Dendritic cell treated with granulocyte-macrophage colony-stimulating factor and Interleukin-4, amounts not matched to agents 40 ng/mL and 50 ng/mL, for 4 days (primary cell): Measurements from ENCODE around the gene CXCR4.
"Not testable (repeated sequence)": the region's sequence is repeated elsewhere in the genome, so short reads cannot be mapped to it uniquely, and the experiment has no call there.

Source experiments
- H3K27ac Mint-ChIP-seq: one replicate; pipeline ENCODE4 v1.8.0; 2022; ENCODE audit warnings: mild to moderate bottlenecking, mixed read lengths
- H3K27me3 Mint-ChIP-seq: one replicate; pipeline ENCODE4 v1.8.0; 2022; ENCODE audit warnings: mild to moderate bottlenecking, mixed read lengths
- H3K36me3 Mint-ChIP-seq: one replicate; pipeline ENCODE4 v1.8.0; 2022; ENCODE audit warnings: low read depth, mixed read lengths
- H3K4me1 Mint-ChIP-seq: one replicate; pipeline ENCODE4 v1.8.0; 2022; ENCODE audit warnings: low read depth, mixed read lengths
- H3K4me3 Mint-ChIP-seq: one replicate; pipeline ENCODE4 v1.8.0; 2022; ENCODE audit warnings: mild to moderate bottlenecking, moderate library complexity, mixed read lengths
- H3K9me3 Mint-ChIP-seq: one replicate; pipeline ENCODE4 v1.8.0; 2022; ENCODE audit warnings: mixed read lengths
- intact Hi-C: fragments of 100-400 bp; cut with micrococcal nuclease; formaldehyde crosslinking; loops from one replicate; pipeline ENCODE4 v1.15.0; 2022

CXCR4 gene

GRCh38 chr2:136091899-136092298 is 26.1 kb downstream of the CXCR4 start:
- H3K4me3 Mint-ChIP-seq, result no peak overlapping the region
- intact Hi-C loops, result no loop called here
- no peaks in the 10 kb centered on the region for H3K9me3 Mint-ChIP-seq
- H3K36me3 Mint-ChIP-seq, result no peaks in the 10 kb centered on the region
- no peak overlapping the region for H3K27ac Mint-ChIP-seq
- H3K27me3 Mint-ChIP-seq, result peaks cover 2% of the 10 kb centered on the region
- peaks cover 6% of the 10 kb centered on the region for H3K4me1 Mint-ChIP-seq

- H3K27me3 Mint-ChIP-seq, H3K9me3 Mint-ChIP-seq, intact Hi-C loops, H3K27ac Mint-ChIP-seq, H3K36me3 Mint-ChIP-seq, H3K4me3 Mint-ChIP-seq: not testable (repeated sequence)
- H3K4me1 Mint-ChIP-seq, result peaks cover 14% of the 10 kb centered on the region
Measured at GRCh38 chr2:136087901-136088460, 30.0 kb downstream of the CXCR4 start.

- Mint-ChIP-seq H3K9me3 (no peaks in the 10 kb centered on the region), H3K4me1 (peaks cover 13% of the 10 kb centered on the region), H3K27me3 (peaks cover 2% of the 10 kb centered on the region), H3K36me3 (no peaks in the 10 kb centered on the region), H3K27ac (no peak overlapping the region), H3K4me3 (no peak overlapping the region)
- intact Hi-C loops, result no loop called here
Measured at GRCh38 chr2:136086253-136087016, 31.5 kb downstream of the CXCR4 start.

- no peaks in the 10 kb centered on the region for H3K36me3 Mint-ChIP-seq
- no peak overlapping the region for H3K27ac Mint-ChIP-seq
- no peaks in the 10 kb centered on the region for H3K9me3 Mint-ChIP-seq
- H3K4me1 Mint-ChIP-seq, result peaks cover 15% of the 10 kb centered on the region
- H3K4me3 Mint-ChIP-seq, result no peak overlapping the region
- intact Hi-C loops, result no loop called here
- H3K27me3 Mint-ChIP-seq, result peaks cover 2% of the 10 kb centered on the region
Measured at GRCh38 chr2:136085453-136086209, 32.3 kb downstream of the CXCR4 start.

- Mint-ChIP-seq H3K36me3 (no peaks in the 10 kb centered on the region), H3K9me3 (peaks cover 14% of the 10 kb centered on the region), H3K27me3 (no peaks in the 10 kb centered on the region)
Measured at GRCh38 chr2:136081582-136082210, 36.3 kb downstream of the CXCR4 start.

GRCh38 chr2:136080114-136080513 is 37.8 kb downstream of the CXCR4 start:
- H3K27ac Mint-ChIP-seq, result no peak overlapping the region

More at GRCh38 chr2:136081582-136082210, 36.3 kb downstream of the CXCR4 start:
- H3K27ac Mint-ChIP-seq, result no peak overlapping the region
- H3K4me3 Mint-ChIP-seq, result no peak overlapping the region
- H3K4me1 Mint-ChIP-seq, result peaks cover 16% of the 10 kb centered on the region
- intact Hi-C loops, result no loop called here

GRCh38 chr2:136077107-136077506 is 40.8 kb downstream of the CXCR4 start:
- H3K27ac Mint-ChIP-seq, result no peak overlapping the region
- H3K27me3 Mint-ChIP-seq, result no peaks in the 10 kb centered on the region
- peaks cover 27% of the 10 kb centered on the region for H3K9me3 Mint-ChIP-seq
- H3K4me1 Mint-ChIP-seq, result peaks cover 15% of the 10 kb centered on the region
- H3K4me3 Mint-ChIP-seq, result no peak overlapping the region
- H3K36me3 Mint-ChIP-seq, result no peaks in the 10 kb centered on the region
- intact Hi-C loops, result no loop called here

More at GRCh38 chr2:136080114-136080513, 37.8 kb downstream of the CXCR4 start:
- no peaks in the 10 kb centered on the region for H3K27me3 Mint-ChIP-seq
- H3K4me3 Mint-ChIP-seq, result no peak overlapping the region
- no peaks in the 10 kb centered on the region for H3K36me3 Mint-ChIP-seq
- intact Hi-C loops, result no loop called here
- H3K4me1 Mint-ChIP-seq, result peaks cover 15% of the 10 kb centered on the region
- peaks cover 14% of the 10 kb centered on the region for H3K9me3 Mint-ChIP-seq

- intact Hi-C loops, result no loop called here
- Mint-ChIP-seq H3K27me3 (no peaks in the 10 kb centered on the region), H3K4me1 (peaks cover 8% of the 10 kb centered on the region), H3K27ac (no peak overlapping the region), H3K36me3 (no peaks in the 10 kb centered on the region), H3K4me3 (no peak overlapping the region), H3K9me3 (peaks cover 36% of the 10 kb centered on the region)
Measured at GRCh38 chr2:136075476-136075875, 42.5 kb downstream of the CXCR4 start.

- Mint-ChIP-seq H3K36me3 (no peaks in the 10 kb centered on the region), H3K27me3 (no peaks in the 10 kb centered on the region), H3K4me3 (no peak overlapping the region), H3K9me3 (peaks cover 22% of the 10 kb centered on the region), H3K27ac (no peak overlapping the region), H3K4me1 (peaks cover 8% of the 10 kb centered on the region)
- intact Hi-C loops, result no loop called here
Measured at GRCh38 chr2:136072621-136073020, 45.3 kb downstream of the CXCR4 start.

GRCh38 chr2:136071887-136072286 is 46.1 kb downstream of the CXCR4 start:
- H3K27me3 Mint-ChIP-seq, intact Hi-C loops, H3K36me3 Mint-ChIP-seq, H3K4me1 Mint-ChIP-seq, H3K27ac Mint-ChIP-seq, H3K4me3 Mint-ChIP-seq: not testable (repeated sequence)
- peaks cover 22% of the 10 kb centered on the region for H3K9me3 Mint-ChIP-seq

- Mint-ChIP-seq H3K9me3 (peaks cover 22% of the 10 kb centered on the region), H3K4me1 (no peaks in the 10 kb centered on the region), H3K4me3 (no peak overlapping the region), H3K27ac (no peak overlapping the region), H3K27me3 (peaks cover under 1% of the 10 kb centered on the region), H3K36me3 (no peaks in the 10 kb centered on the region)
- intact Hi-C loops, result no loop called here
Measured at GRCh38 chr2:136070913-136071312, 47.0 kb downstream of the CXCR4 start.

GRCh38 chr2:136069773-136070172 is 48.2 kb downstream of the CXCR4 start:
- no peaks in the 10 kb centered on the region for H3K36me3 Mint-ChIP-seq
- peaks cover 5% of the 10 kb centered on the region for H3K27me3 Mint-ChIP-seq
- peaks cover 22% of the 10 kb centered on the region for H3K9me3 Mint-ChIP-seq
- H3K27ac Mint-ChIP-seq, result no peak overlapping the region
- intact Hi-C loops, result no loop called here
- no peak overlapping the region for H3K4me3 Mint-ChIP-seq
- H3K4me1 Mint-ChIP-seq, result peaks cover 6% of the 10 kb centered on the region

GRCh38 chr2:136068581-136069227 is 49.2 kb downstream of the CXCR4 start:
- Mint-ChIP-seq H3K27me3 (peaks cover 5% of the 10 kb centered on the region), H3K36me3 (no peaks in the 10 kb centered on the region), H3K4me3 (no peak overlapping the region), H3K9me3 (peaks cover 21% of the 10 kb centered on the region), H3K27ac (no peak overlapping the region), H3K4me1 (peaks cover 6% of the 10 kb centered on the region)
- intact Hi-C loops, result no loop called here
